ENCODE results near the gene HSPBP1. TPM values are rescaled to one million over a fixed set of nuclear protein-coding genes. Genes with fewer than 3 reads are reported as not detected.

HSPBP1 gene
- total and polyA plus RNA-seq, 4 donors: 19.3 to 62.2 (median 51.7) TPM

GRCh38 chr19:55246462-55247451, 33.2 kb downstream of the HSPBP1 start:
- peaks cover 9 to 48% (median 24%) of the 10 kb centered on the region in 4 donors for H3K36me3 ChIP-seq (ENCODE audit: control insufficient read depth in 4 of 4, insufficient read depth in 4 of 4, low read length in 4 of 4)
- no peak overlapping the region for H3K27ac ChIP-seq (ENCODE audit: low read depth in 1 of 2, low read length in 1 of 2)
- H3K9me3 ChIP-seq (ENCODE audit: control insufficient read depth in 4 of 4, insufficient read depth in 3 of 4, low read length in 3 of 4): no peaks in the 10 kb centered on the region
- TF ChIP-seq CTCF (IDR thresholded peaks at IDR 0.05; ENCODE audit: control extremely low read depth, extremely low read depth): no peak
- no peak overlapping the region for H3K4me3 ChIP-seq
- WGBS, 2 donors: 91% methylated on average over 40 of the region's 40 CpGs
- H3K9ac ChIP-seq (ENCODE audit: insufficient read depth in 1 of 2, low read length in 2 of 2): no peak overlapping the region
- no peaks in the 10 kb centered on the region for H3K27me3 ChIP-seq (ENCODE audit: control insufficient read depth in 3 of 3, insufficient read depth in 3 of 3, low read length in 2 of 3)
- DNase-seq (no peak), ATAC-seq (ENCODE audit: insufficient read depth, low FRiP score) (no peak)
- peaks cover 0 to 18% (median 0%) of the 10 kb centered on the region in 5 donors for H3K4me1 ChIP-seq (ENCODE audit: control insufficient read depth in 5 of 5, insufficient read depth in 5 of 5, low read length in 5 of 5)

- Histone ChIP-seq H3K9ac (ENCODE audit: insufficient read depth in 1 of 2, low read length in 2 of 2) (no peak overlapping the region), H3K9me3 (ENCODE audit: control insufficient read depth in 4 of 4, insufficient read depth in 3 of 4, low read length in 3 of 4) (no peaks in the 10 kb centered on the region), H3K4me3 (no peak overlapping the region), H3K27me3 (ENCODE audit: control insufficient read depth in 3 of 3, insufficient read depth in 3 of 3, low read length in 2 of 3) (no peaks in the 10 kb centered on the region), H3K4me1 (ENCODE audit: control insufficient read depth in 5 of 5, insufficient read depth in 5 of 5, low read length in 5 of 5) (peaks cover 0 to 7% (median 0%) of the 10 kb centered on the region in 5 donors), H3K27ac (ENCODE audit: low read depth in 1 of 2, low read length in 1 of 2) (no peak overlapping the region), H3K36me3 (ENCODE audit: control insufficient read depth in 4 of 4, insufficient read depth in 4 of 4, low read length in 4 of 4) (peaks cover 13 to 58% (median 31%) of the 10 kb centered on the region in 4 donors)
- WGBS, 2 donors: 95 to 97% methylated on average over 23 of the region's 23 CpGs
- DNase-seq (no peak), ATAC-seq (ENCODE audit: insufficient read depth, low FRiP score) (no peak)
- no peak for TF ChIP-seq CTCF (IDR thresholded peaks at IDR 0.05; ENCODE audit: control extremely low read depth, extremely low read depth)
Measured at GRCh38 chr19:55245236-55245904, 34.5 kb downstream of the HSPBP1 start.

- H3K4me1 ChIP-seq (ENCODE audit: control insufficient read depth in 5 of 5, insufficient read depth in 5 of 5, low read length in 5 of 5): peaks cover 0 to 4% (median 0%) of the 10 kb centered on the region in 5 donors
- WGBS, 2 donors: 91 to 92% methylated on average over 12 of the region's 12 CpGs
- no peaks in the 10 kb centered on the region for H3K9me3 ChIP-seq (ENCODE audit: control insufficient read depth in 4 of 4, insufficient read depth in 3 of 4, low read length in 3 of 4)
- no peak for TF ChIP-seq CTCF (IDR thresholded peaks at IDR 0.05; ENCODE audit: control extremely low read depth, extremely low read depth)
- H3K4me3 ChIP-seq: no peak overlapping the region
- no peak overlapping the region for H3K9ac ChIP-seq (ENCODE audit: insufficient read depth in 1 of 2, low read length in 2 of 2)
- peaks cover 13 to 68% (median 34%) of the 10 kb centered on the region in 4 donors for H3K36me3 ChIP-seq (ENCODE audit: control insufficient read depth in 4 of 4, insufficient read depth in 4 of 4, low read length in 4 of 4)
- no peak for ATAC-seq (ENCODE audit: insufficient read depth, low FRiP score)
- no peak overlapping the region for H3K27ac ChIP-seq (ENCODE audit: low read depth in 1 of 2, low read length in 1 of 2)
- no peaks in the 10 kb centered on the region for H3K27me3 ChIP-seq (ENCODE audit: control insufficient read depth in 3 of 3, insufficient read depth in 3 of 3, low read length in 2 of 3)
- no peak for DNase-seq
Measured at GRCh38 chr19:55244004-55244680, 35.8 kb downstream of the HSPBP1 start.
